GM21737 (cell line): ENCODE measurements around the gene SUPT16H.

Experiments
- ATAC-seq: cut with Tn5 transposase; IDR thresholded peaks from one replicate; pipeline ENCODE4 v1.9.1; 2021; ENCODE audit warnings: mild to moderate bottlenecking, moderate library complexity; ENCODE audit not compliant: unreplicated experiment

SUPT16H gene

GRCh38 chr14:21369949-21370679 is 13.7 kb downstream of the SUPT16H start:
- no peak for ATAC-seq

DNA sequence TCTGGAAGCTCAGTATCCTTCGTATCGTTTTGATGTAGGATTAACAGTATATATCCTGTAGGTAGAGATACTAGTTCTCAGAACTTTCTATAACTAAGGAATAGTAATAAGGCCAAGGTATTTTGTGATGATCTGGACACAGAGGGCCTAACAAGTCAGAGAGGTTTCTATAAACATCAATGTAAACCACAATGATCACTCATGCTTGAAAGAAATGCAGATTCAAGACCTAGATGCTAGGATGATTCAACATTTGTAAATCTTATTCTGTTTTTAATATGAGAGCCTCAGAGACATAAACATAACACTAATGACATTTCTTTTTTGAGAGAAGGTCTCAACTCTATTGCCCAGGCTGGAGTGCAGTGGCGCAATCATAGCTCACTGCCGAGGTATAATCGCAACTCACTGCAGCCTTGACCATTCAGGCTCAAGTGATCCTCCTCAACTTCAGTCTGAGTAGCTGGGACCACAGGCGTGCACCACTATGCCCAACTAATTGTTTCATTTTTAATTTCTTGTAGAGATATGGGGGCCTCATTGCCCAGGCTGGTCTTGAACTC is 16.2 kb downstream of the SUPT16H start:
- no peak for ATAC-seq

DNA sequence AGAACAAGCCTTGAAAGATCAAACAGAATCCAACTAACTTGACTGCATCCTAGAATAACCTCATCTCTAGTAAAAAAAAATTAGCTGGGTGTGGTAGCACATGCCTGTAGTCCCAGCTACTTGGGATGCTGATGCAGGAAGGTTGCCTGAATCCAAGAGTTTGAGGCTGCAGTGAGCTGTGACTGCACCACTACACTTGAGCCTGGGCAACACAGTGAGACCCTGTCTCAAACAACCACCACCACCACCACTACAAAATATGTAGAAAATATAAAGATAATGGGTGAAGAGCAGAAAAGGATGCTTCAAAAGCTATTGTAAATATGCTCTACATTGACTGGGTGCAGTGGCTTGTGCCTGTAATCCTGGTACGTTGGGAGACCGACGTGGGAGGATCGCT is 27.3 kb downstream of the SUPT16H start:
- no peak for ATAC-seq

- no peak for ATAC-seq
Observed at GRCh38 chr14:21352587-21352986, 31.2 kb downstream of the SUPT16H start.

- ATAC-seq, result no peak
Observed at GRCh38 chr14:21350539-21350938, 33.3 kb downstream of the SUPT16H start.

GRCh38 chr14:21347201-21347600 is 36.6 kb downstream of the SUPT16H start:
- ATAC-seq, result no peak

GRCh38 chr14:21346532-21347135 is 37.2 kb downstream of the SUPT16H start:
- no peak for ATAC-seq

DNA sequence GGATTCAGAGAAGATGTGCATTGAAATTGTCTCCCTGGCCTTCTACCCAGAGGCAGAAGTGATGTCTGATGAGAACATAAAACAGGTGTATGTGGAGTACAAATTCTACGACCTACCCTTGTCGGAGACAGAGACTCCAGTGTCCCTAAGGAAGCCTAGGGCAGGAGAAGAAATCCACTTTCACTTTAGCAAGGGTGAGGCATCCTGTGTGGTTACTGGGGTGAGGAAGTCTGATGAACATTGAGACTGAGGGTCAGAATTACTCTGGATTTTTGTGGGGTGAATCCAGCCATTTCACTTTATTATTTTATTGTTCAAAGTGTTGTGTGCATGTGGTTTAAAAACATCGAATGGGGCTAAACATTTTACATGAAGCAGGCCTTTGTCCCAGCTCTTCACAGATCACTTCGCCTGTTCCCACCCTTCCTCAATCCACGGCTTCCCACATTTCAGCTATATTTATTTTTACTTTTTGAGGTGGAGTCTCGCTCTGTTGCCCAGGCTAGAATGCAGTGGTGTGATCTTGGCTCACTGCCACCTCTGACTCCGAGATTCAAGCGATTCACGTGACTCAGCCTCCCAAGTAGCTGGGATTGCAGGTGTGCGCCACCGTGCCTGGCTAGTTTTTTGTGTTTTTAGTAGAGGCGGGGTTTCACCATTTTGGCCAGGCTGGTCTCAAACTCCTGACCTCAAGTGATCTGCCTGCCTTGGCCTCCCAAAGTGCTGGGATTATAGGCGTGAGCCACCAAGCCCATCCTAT is 40.6 kb downstream of the SUPT16H start:
- ATAC-seq, result no peak

- ATAC-seq, result no peak
Observed at GRCh38 chr14:21334202-21334906, 49.5 kb downstream of the SUPT16H start.

DNA sequence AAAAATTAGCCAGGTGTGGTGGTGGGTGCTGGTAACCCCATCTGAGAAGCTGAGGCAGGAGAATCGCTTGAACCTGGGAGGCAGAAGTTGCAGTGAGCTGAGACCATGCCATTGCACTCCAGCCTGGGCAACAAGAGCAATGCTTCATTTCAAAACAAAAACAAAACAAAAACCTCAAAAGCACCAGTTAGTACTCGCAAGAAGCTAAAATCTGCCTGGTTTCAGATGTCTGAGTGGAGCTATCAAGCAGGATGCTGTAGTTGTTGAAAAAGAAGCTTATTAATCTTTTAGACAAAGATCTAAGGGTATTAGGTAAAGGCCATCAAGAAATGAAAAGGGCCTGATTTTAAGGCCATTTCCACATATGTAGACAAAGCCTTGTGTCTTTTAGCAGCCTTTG is 50.9 kb downstream of the SUPT16H start:
- ATAC-seq, result no peak

GRCh38 chr14:21326972-21327371 is 56.8 kb downstream of the SUPT16H start:
- no peak for ATAC-seq

GRCh38 chr14:21322716-21323115 is 61.1 kb downstream of the SUPT16H start:
- no peak for ATAC-seq

DNA sequence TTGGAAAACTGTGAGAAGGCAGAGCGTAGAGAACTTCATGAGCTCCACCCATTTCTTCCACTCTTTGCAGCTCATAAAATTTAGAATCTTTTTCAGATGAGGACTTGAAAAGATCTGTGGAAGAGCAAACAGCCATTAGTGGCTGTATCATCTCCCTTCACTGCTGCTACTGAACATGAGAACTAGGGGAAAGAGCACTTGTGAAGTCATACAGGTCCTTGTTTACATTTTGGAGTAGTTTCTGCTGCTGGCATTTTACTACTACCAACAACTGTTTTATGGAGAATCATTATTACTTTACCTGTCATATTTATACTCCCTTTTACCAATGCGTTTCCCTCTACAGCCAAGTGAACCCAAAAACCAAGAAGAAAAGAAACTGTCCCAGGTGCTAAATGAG is 62.9 kb downstream of the SUPT16H start:
- ATAC-seq, result no peak

GRCh38 chr14:21317398-21317797 is 66.4 kb downstream of the SUPT16H start:
- no peak for ATAC-seq

DNA sequence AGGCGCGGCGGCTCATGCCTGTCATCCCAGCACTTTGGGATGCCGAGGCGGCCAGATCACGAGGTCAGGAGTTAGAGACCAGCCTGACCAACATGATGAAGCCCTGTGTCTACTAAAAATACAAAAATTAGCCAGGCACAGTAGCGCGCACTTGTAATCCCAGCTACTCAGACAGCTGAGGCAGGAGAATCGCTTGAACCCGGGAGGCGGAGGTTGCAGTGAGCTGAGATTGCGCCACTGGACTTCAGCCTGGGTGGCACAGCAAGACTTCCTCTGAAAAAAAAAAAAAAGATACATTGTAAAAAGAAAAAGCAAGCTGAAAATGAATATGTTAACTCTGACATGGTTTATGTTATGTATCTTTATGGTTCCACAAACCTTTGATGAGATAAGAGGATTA is 70.3 kb downstream of the SUPT16H start:
- no peak for ATAC-seq

GRCh38 chr14:21311614-21312013 is 72.2 kb downstream of the SUPT16H start:
- no peak for ATAC-seq

- ATAC-seq, result no peak
Observed at GRCh38 chr14:21309956-21310355, 73.9 kb downstream of the SUPT16H start.

DNA sequence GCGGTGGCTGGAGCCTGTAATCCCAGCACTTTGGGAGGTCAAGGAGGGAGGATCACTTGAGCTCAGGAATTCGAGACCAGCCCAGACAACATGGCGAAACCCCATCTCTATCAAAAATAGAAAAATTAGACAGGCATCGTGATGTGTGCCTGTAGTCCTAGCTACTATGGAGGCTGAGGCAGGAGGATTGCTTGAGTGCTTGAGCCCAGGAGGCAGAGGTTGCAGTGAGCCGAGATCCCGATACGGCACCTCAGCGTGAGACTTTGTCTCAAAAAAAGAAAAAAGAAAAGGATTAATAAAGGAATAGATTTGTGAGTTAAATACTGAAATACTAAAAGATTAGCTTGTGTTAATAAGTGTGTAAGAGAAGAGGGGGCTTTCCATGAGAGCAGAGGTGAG is 74.6 kb downstream of the SUPT16H start:
- ATAC-seq, result no peak

GRCh38 chr14:21308479-21309237 is 75.2 kb downstream of the SUPT16H start:
- ATAC-seq, result peak; percentile 77

GRCh38 chr14:21308132-21308478 is 75.7 kb downstream of the SUPT16H start:
- ATAC-seq, result no peak
